CD4-positive, alpha-beta T cell treated with Interleukin-2 at 100 ng/mL for 4 hours (primary cell): ENCODE measurements around the gene CCDC85A.

Experiments used
- DNase-seq: peaks from one replicate; pipeline ENCODE4 v3.0.0-alpha.2; 2020; ENCODE audit warnings: low spot score

The CCDC85A gene

DNA sequence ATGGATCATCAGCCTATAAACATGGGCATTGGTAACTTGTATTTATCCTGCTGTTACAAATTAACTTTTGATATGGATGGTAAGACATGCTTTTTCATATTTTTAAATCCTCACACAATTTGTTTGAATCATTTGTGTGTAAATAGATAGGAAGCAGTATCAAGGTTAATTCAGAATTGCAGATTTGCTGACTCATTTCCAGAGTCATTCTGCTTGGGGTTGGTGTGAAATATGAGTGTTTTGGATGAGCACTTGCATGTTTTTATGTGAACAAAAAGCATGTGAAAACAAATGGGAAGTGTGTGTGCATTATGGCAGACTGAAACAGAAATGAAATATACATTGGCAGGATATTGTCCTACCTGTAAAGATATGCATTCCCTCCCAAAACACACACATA is 11.8 kb downstream of the CCDC85A start:
- DNase-seq, result no peak

DNA sequence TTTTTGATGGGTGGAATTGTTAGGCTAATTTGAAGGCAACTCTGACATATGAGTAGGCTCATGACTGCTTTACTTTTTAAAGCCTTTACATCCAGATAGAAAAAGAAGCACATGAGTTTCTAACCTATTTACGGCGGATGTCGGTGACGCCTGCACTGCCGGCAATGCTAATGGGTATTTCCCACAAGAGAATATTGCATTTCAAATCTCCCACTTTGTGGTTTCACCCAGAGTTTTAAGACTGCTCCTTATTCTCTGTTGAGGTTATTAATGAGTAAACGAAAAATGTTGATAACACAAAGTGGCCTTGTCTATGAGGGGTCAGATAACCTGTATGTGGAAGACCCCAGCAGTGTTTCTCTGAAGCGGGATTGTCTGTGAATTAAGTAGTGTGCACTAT is 14.0 kb downstream of the CCDC85A start:
- no peak for DNase-seq

DNA sequence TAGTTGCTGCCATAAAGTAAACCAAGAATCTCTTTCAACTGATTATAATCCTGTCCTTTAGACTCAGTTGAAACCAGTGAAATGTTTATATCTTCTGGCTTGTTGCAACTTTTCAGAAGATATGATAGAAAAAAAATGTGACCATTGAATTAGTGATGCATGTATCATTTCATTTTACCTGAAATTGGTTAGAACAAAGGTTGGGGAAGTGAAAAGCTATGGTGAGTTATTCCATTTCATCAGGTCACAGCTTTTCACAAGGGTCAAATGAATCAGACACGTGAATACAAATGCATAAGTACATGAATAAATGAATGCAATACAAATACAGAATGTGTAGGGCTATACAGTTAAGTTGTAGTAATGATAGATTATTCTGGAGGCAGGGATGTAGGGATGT is 15.1 kb downstream of the CCDC85A start:
- DNase-seq, result no peak

DNA sequence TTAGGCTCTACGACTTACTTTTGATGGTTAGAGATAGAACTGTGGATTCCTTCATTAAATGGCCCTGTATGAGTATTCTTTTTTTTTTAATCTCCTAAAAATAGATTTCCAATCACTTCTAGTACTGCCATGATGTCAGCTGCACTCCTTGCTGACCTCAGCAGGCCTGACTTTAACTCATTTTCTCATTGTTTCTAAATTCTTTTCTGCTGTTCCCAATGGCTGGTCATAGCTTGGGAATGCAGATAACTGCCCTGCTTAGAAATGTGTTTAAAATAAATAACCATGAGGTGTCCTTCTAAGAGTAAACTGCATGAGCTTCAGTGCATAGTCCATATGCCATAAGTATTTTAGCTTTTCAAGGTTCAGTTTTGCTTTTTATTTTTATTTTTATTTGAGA is 15.7 kb downstream of the CCDC85A start:
- no peak for DNase-seq

DNA sequence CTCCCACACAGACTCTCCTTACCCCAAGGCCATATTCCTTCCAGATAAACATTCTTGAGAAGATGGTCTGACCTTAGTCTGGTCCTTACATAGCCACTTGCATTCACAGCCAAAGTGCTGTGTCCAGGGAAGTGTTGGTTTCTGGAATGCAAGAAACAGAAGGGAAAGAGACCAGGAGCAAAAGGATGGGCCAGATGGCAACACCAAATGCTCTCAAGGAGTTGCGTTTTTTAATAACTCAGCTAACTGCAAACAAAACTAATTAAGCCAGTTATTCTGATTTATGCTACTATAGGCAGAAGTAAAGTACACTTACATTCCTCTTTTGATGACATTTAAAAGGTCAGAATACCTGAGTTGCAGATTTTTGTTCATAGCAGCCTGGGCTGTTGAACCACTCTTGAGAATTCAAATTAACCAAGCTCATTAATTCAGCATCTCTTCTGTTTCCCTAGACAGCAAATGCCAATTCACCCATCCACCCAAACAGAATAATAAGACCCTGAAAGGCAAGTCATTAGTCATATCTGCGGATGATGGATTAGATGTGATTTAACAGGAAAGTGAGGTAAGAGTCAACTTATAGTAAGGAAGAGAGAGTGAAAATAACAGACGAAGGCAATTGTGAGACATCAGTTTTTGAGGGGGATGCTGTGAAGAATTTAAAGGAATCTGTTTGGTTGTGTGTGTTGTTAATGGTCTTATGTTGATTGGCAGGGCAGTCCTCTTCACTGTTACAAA is 18.8 kb downstream of the CCDC85A start:
- DNase-seq, result no peak

DNA sequence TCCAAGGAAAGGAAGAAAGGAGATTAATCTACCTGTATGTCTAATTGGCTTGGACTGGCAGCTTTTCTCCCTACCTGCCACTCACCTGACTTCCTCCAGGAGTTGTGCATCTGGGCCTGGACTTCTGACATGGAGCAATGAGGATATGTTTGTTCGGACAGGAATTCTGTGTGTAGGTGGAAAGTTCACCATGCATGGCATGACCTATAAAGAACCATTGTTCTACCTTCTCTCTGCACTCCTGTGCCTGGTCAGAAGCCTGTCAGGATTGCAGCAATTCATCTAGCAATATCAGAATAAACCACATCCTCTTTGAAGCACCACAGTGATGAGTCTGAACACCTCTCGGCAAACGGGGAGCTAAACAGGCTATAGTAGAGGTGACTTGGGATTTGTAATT is 20.8 kb downstream of the CCDC85A start:
- no peak for DNase-seq

DNA sequence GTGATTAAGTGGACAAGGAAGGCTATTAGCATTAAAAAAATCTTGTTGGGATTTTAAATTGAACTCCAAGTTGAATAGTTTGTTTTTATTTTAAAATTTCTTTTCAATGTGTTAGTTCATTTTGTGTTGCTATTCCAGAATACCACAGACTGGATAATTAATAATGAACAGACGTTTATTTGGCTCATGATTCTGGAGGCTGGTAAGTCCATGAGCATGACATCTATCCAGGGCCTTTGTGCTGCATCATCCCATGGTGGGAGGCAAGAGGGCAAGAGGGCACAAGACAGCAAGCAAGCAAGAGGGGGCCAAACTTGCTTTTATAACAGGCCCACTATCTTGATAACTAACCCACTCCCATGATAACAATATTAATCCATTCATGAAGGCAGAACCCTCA is 22.5 kb downstream of the CCDC85A start:
- DNase-seq, result no peak

DNA sequence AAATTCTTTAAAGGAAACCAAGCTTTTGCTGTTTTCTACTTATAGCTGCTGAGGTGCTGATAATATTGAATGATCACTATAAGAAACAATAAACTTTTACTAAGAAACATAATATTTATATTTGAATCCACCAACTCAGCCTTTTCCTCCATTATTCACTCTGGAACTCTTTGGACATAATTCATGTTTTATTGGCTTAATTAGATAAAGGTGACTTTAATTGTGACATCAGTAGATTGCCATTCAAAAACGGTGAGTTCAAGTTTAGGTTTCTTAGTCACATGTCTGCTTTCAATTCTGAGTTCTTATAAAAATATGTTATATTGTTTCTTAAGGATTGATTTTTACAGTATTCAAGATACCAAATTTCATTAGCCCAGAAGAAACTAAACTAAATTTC is 24.0 kb downstream of the CCDC85A start:
- DNase-seq, result no peak

DNA sequence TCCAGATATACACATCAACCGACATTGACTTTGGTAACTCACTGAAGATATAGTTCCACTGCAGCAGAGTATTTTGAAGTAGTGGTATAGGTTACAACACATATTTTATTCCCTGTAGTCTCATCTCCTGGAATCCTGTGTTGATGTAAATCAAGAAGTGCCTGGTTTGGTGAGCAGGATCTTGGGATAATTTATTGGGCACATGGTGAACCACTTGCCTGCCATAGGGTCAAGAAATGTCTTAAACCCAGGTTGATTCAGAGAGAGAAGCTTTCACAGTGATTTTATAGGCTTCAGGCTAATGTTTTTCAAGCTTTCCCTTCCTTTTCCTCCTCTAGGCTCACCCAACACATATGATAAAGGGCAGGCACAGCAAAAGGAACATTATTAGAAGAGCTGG is 24.6 kb downstream of the CCDC85A start:
- no peak for DNase-seq

DNA sequence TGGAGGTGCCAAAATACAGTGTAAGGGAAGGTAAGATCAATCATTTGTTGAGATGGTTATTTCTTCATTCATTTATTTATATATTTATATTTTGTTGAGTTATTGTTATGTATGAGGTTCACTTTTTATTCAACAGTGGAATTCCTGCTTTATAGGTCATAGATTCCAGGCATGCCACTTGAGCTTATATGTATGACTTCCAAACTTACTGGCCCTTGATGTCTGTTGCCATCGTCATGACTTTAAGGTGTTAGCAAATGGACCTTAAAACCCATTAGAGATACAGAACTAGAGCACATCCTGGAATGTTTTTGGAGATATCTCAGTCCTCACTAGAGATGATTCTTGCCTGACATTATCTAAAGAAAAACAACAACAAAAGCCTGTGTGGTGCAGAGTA is 25.9 kb downstream of the CCDC85A start:
- DNase-seq, result no peak

DNA sequence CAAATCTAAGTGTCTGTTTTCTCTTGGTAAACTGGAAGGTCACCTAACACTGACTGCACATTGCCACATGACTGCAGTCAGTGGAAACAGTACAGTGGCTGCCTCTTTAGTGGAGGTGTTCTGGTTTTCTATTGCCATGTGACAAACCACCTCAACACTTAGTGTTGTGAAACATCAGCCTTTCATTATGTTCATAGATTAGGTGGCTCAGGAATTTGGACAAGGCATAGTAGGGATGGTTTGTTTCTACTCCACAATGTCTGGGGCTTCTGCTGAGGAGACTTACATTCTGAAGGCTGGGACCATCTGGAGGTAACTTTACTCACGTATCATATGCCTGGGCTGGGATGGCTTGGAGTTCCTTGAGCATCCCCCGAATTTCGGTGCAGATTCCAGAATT is 26.5 kb downstream of the CCDC85A start:
- no peak for DNase-seq

DNA sequence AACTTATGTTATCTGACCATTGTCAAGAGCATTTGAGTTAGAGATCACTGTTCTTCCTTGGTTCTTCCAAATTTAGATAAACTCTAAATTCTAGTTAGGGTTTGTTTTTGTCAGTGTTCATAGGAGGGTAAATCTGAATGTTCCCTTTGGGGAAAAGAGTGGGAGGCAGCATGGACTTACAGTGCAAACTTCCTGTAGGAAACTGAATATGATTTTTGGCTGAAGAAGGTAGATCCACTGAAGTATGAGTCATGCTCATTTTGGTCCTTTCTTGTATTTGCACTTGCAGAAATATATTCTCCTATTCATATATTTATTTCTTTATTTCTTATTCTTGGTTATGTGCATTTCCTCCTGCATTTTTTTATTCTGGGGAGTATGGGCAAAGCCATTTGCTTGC is 27.3 kb downstream of the CCDC85A start:
- no peak for DNase-seq

DNA sequence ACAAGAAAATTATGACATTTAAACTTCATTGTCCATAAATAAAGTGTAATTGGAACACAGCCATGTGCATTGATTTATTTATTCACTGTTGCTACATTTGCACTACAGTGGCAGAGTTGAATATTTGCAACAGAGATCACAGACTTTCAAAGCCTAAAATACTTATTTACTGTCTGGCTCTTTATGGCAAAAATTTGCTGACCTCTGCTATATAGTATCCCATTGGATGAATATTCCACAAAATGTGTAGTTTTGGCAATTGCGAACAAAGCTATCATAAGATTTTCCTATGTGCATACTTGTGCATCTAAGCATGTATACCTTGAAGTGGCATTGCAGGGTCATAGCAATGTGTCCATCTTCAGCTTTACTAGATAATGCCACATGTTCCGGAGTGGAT is 32.1 kb downstream of the CCDC85A start:
- no peak for DNase-seq

DNA sequence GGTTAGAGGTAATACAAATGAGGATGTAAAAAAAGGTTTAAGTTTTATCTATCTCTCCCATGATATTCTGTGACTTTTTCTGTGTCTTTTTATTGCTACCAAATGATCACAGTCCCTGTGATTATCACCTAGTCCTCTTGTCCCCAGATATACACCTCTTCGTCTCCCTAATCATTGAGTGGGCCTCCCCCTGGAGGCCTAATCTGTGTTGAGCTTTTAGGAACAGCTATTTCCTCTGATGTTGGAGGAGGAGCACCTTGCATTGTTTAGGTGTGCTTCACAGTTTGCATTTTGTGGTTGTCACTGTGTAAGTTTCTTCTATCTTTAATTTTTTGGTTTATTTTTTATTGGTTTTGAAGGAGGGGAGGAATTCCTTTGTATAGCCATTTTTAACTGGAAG is 33.3 kb downstream of the CCDC85A start:
- DNase-seq, result no peak

DNA sequence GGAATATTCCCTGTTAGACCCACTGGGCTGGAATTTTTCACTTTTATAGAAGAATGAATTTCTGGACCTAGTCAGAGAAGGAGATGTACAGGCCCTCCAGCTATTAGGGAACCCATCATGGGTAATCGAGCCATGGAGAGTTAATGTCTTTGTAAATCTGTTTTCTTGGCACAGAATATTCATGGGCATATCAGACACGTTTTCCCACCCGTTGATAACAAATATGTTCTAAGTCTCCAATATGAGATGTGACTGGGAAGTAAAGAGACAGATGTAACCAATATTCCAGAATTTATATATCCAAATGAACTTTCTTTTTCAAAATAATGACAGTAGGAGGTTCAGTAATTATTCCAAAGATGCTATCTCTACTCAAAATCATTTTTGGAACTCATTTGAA is 38.7 kb downstream of the CCDC85A start:
- DNase-seq, result no peak

DNA sequence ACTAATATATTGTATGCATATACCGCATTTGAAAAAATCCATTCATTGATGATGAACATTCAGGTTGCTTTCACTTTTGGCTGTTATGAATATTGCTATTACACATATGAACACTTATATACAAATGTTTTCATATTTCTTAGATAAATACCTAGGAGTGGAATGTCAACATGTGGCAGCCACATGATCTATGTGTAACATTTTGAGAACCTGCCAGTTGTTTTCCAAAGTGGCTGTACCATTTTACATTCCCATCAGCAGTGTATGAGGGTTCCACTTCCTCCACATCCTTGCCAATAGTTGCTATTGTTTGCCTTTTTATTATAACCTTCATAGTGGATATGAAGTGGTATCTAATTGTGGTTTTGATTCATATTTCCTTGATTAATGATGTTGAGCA is 40.5 kb downstream of the CCDC85A start:
- no peak for DNase-seq

DNA sequence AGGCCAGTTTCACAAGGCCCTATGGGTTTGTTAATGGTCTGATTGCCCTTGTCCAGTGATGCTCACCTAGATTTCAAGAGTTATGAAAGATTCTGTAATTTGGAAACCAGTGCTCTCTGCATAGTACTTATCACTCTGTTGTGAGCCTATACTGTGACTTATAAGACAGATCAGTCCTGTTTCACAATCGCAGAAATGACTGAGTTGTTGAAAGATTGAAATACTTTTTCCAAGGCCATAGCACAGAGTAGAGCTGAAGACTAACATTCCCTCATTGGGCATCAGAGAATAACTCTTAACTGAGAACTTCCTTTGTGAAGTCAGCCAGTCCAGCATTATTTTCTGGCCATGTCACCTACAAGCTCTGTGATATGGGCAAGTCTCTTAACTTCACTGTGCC is 44.0 kb downstream of the CCDC85A start:
- no peak for DNase-seq

DNA sequence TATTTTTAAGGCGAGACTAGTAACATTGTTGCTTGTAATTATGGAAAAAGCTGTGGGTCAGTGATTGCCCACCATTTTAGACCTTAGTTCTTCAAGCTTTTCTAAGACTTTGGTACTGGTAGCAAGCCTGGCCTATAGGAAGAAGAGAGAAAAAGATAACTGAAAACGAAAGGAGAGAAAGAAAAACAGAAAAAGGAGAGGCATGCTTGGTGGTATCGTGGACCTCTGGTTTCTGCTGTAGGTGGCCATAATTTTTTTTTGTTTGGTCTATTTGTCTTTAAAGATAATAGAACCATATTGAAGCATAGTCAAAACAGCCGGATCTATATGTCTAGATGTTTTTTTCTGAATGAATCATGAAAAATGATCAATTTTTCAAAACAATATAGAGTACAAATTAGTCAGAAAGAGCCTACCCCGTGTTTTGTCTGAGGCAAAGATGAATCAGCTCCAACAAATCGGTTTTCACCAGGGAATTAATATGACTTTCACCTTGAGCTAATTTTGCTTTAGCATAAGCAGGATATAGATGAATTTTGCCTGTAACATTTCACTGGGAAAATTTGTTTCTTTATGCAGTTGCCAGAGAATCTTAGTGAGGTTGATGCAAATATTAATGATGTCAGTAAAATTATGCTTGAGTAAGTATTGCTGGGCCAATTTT is 45.7 kb downstream of the CCDC85A start:
- no peak for DNase-seq

DNA sequence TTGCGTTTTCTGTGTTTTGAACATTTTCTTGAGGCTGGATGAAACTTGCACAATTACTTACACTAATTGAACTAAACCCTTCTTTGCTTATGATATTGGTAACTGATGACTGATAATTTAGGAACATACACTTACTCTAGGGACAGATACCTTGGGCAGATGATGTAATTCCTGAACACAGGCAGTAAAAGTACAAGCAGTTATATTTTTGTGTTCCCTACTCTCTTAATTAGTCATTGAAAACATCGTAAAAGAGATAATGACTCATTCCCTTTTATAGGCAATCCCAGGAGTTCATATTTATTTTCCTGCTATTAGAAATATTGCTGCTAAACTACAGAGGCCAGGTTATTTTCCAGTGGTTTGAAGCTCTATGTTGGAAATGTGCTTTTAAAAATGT is 46.4 kb downstream of the CCDC85A start:
- no peak for DNase-seq

DNA sequence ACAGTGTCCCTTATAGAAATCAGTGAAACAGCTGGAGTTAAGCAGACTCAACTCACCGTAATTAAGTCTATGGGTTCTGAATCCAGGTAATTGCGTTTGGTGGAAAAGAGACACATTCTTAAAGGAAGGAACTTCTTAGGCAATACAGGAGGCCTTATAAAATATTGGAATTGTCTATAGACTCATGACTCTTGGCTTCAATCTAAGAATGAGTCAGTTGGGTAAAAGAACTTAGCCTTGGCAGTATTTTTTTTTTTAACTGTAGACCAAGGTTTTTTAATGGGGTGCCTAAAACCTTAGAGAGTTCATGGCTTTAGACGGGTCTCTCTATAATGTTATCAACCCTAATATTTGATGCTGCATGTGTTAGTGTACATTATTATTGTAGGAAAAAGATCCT is 47.6 kb downstream of the CCDC85A start:
- no peak for DNase-seq

DNA sequence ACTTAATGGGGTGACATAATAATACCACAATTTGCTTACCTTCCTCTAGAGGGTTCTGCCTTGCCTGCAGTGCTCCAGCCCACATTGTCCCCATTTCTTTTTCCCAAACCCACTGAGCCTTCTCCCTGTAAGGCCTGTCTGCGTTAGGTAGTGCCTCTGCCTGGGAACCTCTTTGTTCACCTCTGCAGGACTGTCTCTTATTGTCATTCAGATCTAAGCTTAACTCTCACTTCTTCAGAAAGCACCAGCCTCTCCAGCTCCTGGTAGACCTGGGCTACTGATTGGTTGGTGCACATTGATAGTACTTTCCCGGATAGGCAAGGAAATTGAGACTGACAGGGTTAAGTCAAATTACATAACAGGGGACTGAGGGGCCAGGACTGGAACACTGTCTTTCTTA is 49.1 kb downstream of the CCDC85A start:
- no peak for DNase-seq

DNA sequence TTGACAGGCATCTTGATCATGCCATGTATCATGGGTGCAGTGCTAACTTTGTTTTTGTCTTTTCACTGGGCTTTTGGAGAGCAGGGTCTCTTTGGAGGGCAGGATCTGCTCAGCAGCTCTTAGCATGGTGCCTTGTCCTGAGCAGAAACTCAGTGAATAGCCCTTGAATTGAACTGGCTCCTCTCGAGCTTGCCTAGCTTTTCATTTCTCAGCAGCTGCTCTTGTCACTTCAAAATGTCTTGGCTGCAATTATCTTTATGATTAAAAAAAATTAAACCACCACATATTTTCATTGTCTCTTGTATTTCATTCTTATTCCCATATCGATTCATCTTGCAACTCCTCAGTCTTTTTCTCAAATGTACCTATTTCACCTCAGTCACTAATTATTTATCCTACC is 50.5 kb downstream of the CCDC85A start:
- no peak for DNase-seq

DNA sequence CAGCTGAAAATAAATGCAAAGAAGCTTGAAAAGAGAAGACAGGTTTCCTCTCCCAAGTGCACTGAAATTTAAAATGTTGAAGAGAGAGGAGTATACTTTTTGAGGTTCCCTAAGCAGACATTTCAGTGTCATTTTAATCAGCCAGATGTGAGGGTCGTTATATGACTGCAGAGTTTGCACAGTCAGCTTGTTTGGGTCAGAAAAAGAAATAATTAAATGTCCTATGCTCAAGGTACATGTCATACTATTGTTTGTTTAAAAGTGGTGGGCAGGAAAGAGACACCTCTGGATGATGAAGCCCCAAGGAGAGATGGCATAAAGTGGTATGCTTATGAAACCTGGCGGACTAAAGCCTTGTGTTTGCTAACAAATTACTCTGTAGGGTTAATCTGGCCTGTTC is 55.2 kb downstream of the CCDC85A start:
- no peak for DNase-seq

DNA sequence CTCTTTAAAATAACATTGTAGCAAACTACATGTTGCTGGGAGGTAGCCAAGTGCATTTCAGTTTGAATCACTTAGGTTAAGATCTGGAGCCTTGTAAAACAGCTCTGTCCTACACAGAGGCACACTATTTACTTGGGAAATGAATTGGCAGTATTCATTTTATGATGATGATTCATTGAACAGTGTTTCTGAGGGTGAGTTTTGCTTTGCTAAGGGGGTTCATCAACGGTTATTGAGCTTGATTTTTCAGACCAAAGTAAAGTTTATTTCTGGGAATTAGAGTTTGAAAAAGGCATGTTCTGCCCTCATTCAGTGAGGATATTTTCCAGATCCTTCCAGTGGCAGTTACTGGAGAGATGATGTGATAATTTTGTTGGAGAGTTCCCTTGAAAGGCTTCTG is 55.6 kb downstream of the CCDC85A start:
- DNase-seq, result no peak
